ENCODE data around the gene NRP2.

GRCh38 chr2:205747829-205748386 is 65.6 kb downstream of the NRP2 start:
- TF ChIP-seq POLR2A (IDR thresholded peaks at IDR 0.05; ENCODE audit: low read depth, low read length) = no peak
- TF ChIP-seq POLR2AphosphoS5 (IDR thresholded peaks at IDR 0.05; ENCODE audit: low read depth, low read length) = no peak
- no peak for TF ChIP-seq TAF1 (IDR thresholded peaks at IDR 0.05; ENCODE audit: borderline replicate concordance, low read depth, low read length)
